Heart left ventricle (tissue), 13 donors: ENCODE data around the gene ANKLE1.

Experiments used
- CTCF ChIP-seq, 12 donors: fragments of 200-600 bp; sonication (generic) in 4 of 12; IDR thresholded peaks; one replicate each; pipeline versions ENCODE4 v1.5.0 to v1.8.0; 2018 to 2022; ENCODE audit warnings: antibody characterized with exemption in 12 of 12, mild to moderate bottlenecking in 5 of 12
- POLR2A ChIP-seq, 2 donors: fragments of 450-650 bp; IDR thresholded peaks; one replicate each; pipeline ENCODE4 v1.6.1; 2017; ENCODE audit warnings: antibody characterized with exemption in 2 of 2, mild to moderate bottlenecking in 2 of 2, moderate library complexity in 2 of 2
- donor health status: ischemic (EF 13 %, LVEDD 7.1; RV severe dilation, severe dysfunction).
- donor health status: DM: no; HTN: yes; CAD: no.
- donor health status: DM: no; HTN: no; CAD: no.
- donor health status: ischemic (EF 25% LVEDD 6.9; RV normal size, moderate dysfunction).
- donor health status: ischemic (EF 25% LVEDD 5.7; RV mildly dilated, moderate dysfunction).
- donor health status: ischemic (EF 35%, LVEDD 5.7; RV mildly dilated, moderate dysfunction).
- donor health status: nonischemic (EF 11% LVEDD 7.7; RV severe dilation, severe dysfunction).
- donor health status: DM: yes; HTN: yes; CAD: no.
- donor health status: PGD.
- donor health status: ischemic (EF 29% LVEDD 5.4; RV normal size, mild dysfunction).
- donor health status: nonischemic (EF 23%, LVEDD 6.1; RV moderate dilation, normal function).

GRCh38 chr19:17256130-17256529, 25.6 kb upstream of the ANKLE1 start:
- no peak for TF ChIP-seq CTCF (IDR thresholded peaks at IDR 0.05)
- no peak for TF ChIP-seq POLR2A (IDR thresholded peaks at IDR 0.05)
